AG04450 (cell line): ENCODE measurements around the gene TNFAIP8. TPM values are rescaled to one million over a fixed set of nuclear protein-coding genes. Genes with fewer than 3 reads are reported as not detected.

Experiments used
- CTCF ChIA-PET: fragments of 300-600, 350-600 bp; formaldehyde crosslinking; extraction: SDS; loops from one replicate; lab custom pipeline; 2022; ENCODE audit warnings: antibody characterized with exemption, inconsistent platforms; lab: Charles Lee
- POLR2A ChIA-PET: fragments of 350-600 bp; formaldehyde crosslinking; extraction: SDS; loops from one replicate; lab custom pipeline; 2021; ENCODE audit warnings: antibody characterized with exemption, inconsistent platforms; lab: Yijun Ruan, JAX
- DNase-seq: peaks from one replicate; pipeline ENCODE4 v3.0.0-alpha.2; 2011; ENCODE audit warnings: low read depth, low spot score
- H3K27ac ChIP-seq: one replicate; pipeline ENCODE4 v1.5.1; 2012; ENCODE audit warnings: low read depth, low read length, control low read depth
- H3K27me3 ChIP-seq: one replicate; pipeline ENCODE4 v1.6.0; 2012; ENCODE audit warnings: low read length; ENCODE audit not compliant: control insufficient read depth, insufficient read depth
- H3K4me3 ChIP-seq: 2 replicates; pipeline ENCODE4 v1.5.1; 2011; ENCODE audit warnings: mild to moderate bottlenecking, low read depth, low read length, control low read depth
- H3K9me3 ChIP-seq: 2 replicates; pipeline ENCODE4 v1.5.1; 2012; ENCODE audit warnings: low read length; ENCODE audit not compliant: control insufficient read depth, insufficient read depth
- CTCF ChIP-seq: IDR thresholded peaks from 2 replicates; pipeline ENCODE4 v1.5.1; 2011; ENCODE audit warnings: low read depth, low read length, control low read depth, inconsistent platforms
- polyA plus RNA-seq: library from polyadenylated mRNA; depleted of rRNA; stranded (reverse); fragments of >200 nt; gene quantifications from 2 replicates; pipeline ENCODE4 v1.2.3, GENCODE V29; 2011

Gene TNFAIP8
- polyA plus RNA-seq, 1 experiment, result 56.4 TPM

DNA sequence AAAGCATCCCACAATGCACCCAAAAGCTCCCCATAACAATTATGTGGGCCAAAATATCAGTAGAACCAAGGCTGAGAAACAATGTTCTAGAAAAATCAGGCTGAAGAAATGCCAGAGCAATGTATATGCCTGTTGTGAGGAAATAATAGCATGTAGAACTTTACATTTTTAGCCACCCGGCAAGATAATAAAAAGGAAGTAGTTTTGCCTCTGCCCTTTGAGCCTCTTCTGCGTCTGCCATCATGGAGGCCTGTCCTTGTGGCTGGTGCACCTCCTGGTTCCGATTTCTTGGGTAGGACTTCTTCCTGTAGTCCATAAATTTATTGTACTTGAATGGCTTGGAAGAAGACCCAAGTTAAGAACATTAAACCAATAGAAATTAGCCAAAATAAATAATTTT, 38.9 kb upstream of the TNFAIP8 start:
- no peaks in the 10 kb centered on the region for H3K27me3 ChIP-seq
- no peaks in the 10 kb centered on the region for H3K9me3 ChIP-seq
- H3K4me3 ChIP-seq, result no peak overlapping the region
- POLR2A ChIA-PET, result no interaction called here
- H3K27ac ChIP-seq, result no peak overlapping the region
- no peak for DNase-seq
- TF ChIP-seq CTCF, result no peak
- CTCF ChIA-PET, result no interaction called here

GRCh38 chr5:119318256-119318894, 37.4 kb upstream of the TNFAIP8 start:
- no peak for TF ChIP-seq CTCF
- POLR2A ChIA-PET, result no interaction called here
- CTCF ChIA-PET, result interaction anchor here (0.6 to 1.0 kb wide), 2 partner anchors 77 to 330 kb away, joined by 3 to 4 read pairs; partner anchors contain the start of gene DTWD2
- no peak overlapping the region for H3K4me3 ChIP-seq
- no peak for DNase-seq
- H3K9me3 ChIP-seq, result no peaks in the 10 kb centered on the region
- H3K27ac ChIP-seq, result no peak overlapping the region
- H3K27me3 ChIP-seq, result no peaks in the 10 kb centered on the region

DNA sequence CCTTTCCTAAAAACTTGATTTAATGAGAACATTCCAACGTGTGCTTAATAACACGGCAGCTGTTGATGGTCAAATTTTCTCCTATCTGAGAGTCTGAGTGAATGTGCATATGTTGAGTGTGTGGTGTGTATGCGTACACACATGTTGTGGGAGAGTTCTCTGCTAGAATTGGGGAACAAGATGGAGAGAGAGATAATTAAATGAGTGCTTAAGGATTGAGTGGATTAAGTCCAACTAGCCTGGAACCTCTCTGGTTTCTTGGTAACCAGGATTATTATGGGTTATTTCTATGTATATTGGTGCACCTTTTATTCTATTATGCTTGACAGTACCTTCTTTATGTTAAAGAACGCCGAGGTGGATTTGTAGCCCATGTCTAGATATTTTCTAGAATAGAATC, 36.4 kb upstream of the TNFAIP8 start:
- POLR2A ChIA-PET, result no interaction called here

GRCh38 chr5:119319890-119320289, 35.9 kb upstream of the TNFAIP8 start:
- H3K27me3 ChIP-seq, result no peaks in the 10 kb centered on the region
- no peaks in the 10 kb centered on the region for H3K9me3 ChIP-seq
- no peak for DNase-seq
- H3K27ac ChIP-seq, result no peak overlapping the region
- POLR2A ChIA-PET, result no interaction called here
- no peak overlapping the region for H3K4me3 ChIP-seq
- CTCF ChIA-PET, result no interaction called here
- no peak for TF ChIP-seq CTCF

More for the DNA sequence above, 36.4 kb upstream of the TNFAIP8 start:
- no peak for TF ChIP-seq CTCF
- no peaks in the 10 kb centered on the region for H3K27me3 ChIP-seq
- CTCF ChIA-PET, result no interaction called here
- DNase-seq, result no peak
- no peaks in the 10 kb centered on the region for H3K9me3 ChIP-seq
- no peak overlapping the region for H3K4me3 ChIP-seq
- no peak overlapping the region for H3K27ac ChIP-seq

- POLR2A ChIA-PET, result no interaction called here
- no peak for DNase-seq
- CTCF ChIA-PET, result interaction anchor here (0.7 kb wide), 1 partner anchor 334 kb away, joined by 3 read pairs; the partner anchor contains the start of gene DTWD2
- Histone ChIP-seq H3K9me3 (no peaks in the 10 kb centered on the region), H3K27me3 (no peaks in the 10 kb centered on the region), H3K4me3 (no peak overlapping the region), H3K27ac (no peak overlapping the region)
- no peak for TF ChIP-seq CTCF
Observed at GRCh38 chr5:119321569-119322311, 34.1 kb upstream of the TNFAIP8 start.
